OCI-LY3 (cell line): ENCODE data around the gene G6PC2.

Source experiments
- H2AFZ ChIP-seq: fragments of 200-600, 300-600 bp; shearing (Covaris generic); 2 replicates; pipeline ENCODE4 v1.6.0; 2014; ENCODE audit warnings: antibody characterized with exemption, low read depth, low read length
- H3K27ac ChIP-seq: fragments of 200-600, 300-600 bp; sonication (generic); 2 replicates; pipeline ENCODE4 v1.5.1; 2014; ENCODE audit warnings: mild to moderate bottlenecking, low read length, moderate library complexity, mixed read lengths
- H3K27me3 ChIP-seq: fragments of 200-600, 300-600 bp; sonication (generic); 2 replicates; pipeline ENCODE4 v1.6.1; 2014; ENCODE audit warnings: low read depth, low read length, mixed read lengths
- H3K36me3 ChIP-seq: fragments of 200-600, 300-600 bp; sonication (generic); replicated peaks from 2 replicates; pipeline ENCODE3; 2014; ENCODE audit warnings: low read depth, low read length, mixed read lengths
- H3K4me1 ChIP-seq: fragments of 300-600, 200-600 bp; sonication (generic); 2 replicates; pipeline ENCODE4 v1.6.1; 2014; ENCODE audit warnings: low read length, mixed read lengths
- H3K4me2 ChIP-seq: fragments of 200-600, 300-600 bp; sonication (generic); 2 replicates; pipeline ENCODE4 v1.6.1; 2014; ENCODE audit warnings: low read length, mixed read lengths
- H3K4me3 ChIP-seq: fragments of 300-600, 200-600 bp; sonication (generic); 2 replicates; pipeline ENCODE4 v1.5.1; 2014; ENCODE audit warnings: antibody characterized with exemption, mild to moderate bottlenecking, low read length, moderate library complexity
- H3K79me2 ChIP-seq: fragments of 300-600, 200-600 bp; shearing (Covaris generic); 2 replicates; pipeline ENCODE4 v1.6.1; 2014; ENCODE audit warnings: mild to moderate bottlenecking, low read length, mixed read lengths
- H3K9ac ChIP-seq: fragments of 300-600, 200-600 bp; shearing (Covaris generic); 2 replicates; pipeline ENCODE4 v1.6.0; 2014; ENCODE audit warnings: mild to moderate bottlenecking, low read length, moderate library complexity
- H3K9me3 ChIP-seq: fragments of 200-600, 300-600 bp; shearing (Covaris generic); 2 replicates; pipeline ENCODE4 v1.6.1; 2014; ENCODE audit warnings: low read length, mixed read lengths; ENCODE audit not compliant: insufficient read depth
- H4K20me1 ChIP-seq: fragments of 200-600, 300-600 bp; sonication (generic); 2 replicates; pipeline ENCODE4 v1.6.1; 2016; ENCODE audit warnings: low read length, mixed read lengths; ENCODE audit not compliant: insufficient read depth
- EZH2phosphoT487 ChIP-seq: fragments of 200-600 bp; shearing (Covaris generic); IDR thresholded peaks from 2 replicates; pipeline ENCODE4 v1.6.1; 2018; ENCODE audit warnings: antibody characterized with exemption, mixed run types, low read depth
- TF ChIP-seq, protein P1 (sequence below): fragments of 200-600, 300-600 bp; sonication (generic); IDR thresholded peaks from 2 replicates; pipeline ENCODE4 v1.5.1; 2014; ENCODE audit warnings: antibody characterized with exemption, low read length, low read depth

The G6PC2 gene

DNA sequence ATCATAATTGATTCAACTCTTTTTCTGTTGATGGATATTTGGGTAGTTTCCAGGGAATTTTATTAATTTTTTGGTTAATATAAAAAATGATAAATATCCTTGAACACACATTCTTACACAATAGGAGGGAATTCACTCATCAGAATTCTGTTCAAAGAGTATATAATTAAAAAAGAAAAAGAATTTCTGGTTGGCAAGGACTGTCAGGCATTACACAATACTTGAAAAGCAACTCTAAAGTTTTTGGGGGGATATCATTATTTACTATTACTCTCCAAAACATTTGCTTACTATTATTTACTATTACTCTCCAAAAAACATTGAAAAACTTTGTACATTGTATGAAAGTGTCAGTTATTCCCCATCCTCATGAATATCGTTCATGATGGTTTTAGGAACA is 38.0 kb downstream of the G6PC2 start:
- H2AFZ ChIP-seq = no peak overlapping the region
- no peaks in the 10 kb centered on the region for H3K79me2 ChIP-seq
- H3K4me3 ChIP-seq = no peak overlapping the region
- H3K4me1 ChIP-seq = peaks cover 20% of the 10 kb centered on the region
- no peak overlapping the region for H3K9ac ChIP-seq
- no peak overlapping the region for H3K4me2 ChIP-seq
- no peak overlapping the region for H3K27ac ChIP-seq
- H3K27me3 ChIP-seq = no peaks in the 10 kb centered on the region
- H3K9me3 ChIP-seq = no peaks in the 10 kb centered on the region
- TF ChIP-seq EZH2phosphoT487 = no peak
- TF ChIP-seq, protein P1, sequence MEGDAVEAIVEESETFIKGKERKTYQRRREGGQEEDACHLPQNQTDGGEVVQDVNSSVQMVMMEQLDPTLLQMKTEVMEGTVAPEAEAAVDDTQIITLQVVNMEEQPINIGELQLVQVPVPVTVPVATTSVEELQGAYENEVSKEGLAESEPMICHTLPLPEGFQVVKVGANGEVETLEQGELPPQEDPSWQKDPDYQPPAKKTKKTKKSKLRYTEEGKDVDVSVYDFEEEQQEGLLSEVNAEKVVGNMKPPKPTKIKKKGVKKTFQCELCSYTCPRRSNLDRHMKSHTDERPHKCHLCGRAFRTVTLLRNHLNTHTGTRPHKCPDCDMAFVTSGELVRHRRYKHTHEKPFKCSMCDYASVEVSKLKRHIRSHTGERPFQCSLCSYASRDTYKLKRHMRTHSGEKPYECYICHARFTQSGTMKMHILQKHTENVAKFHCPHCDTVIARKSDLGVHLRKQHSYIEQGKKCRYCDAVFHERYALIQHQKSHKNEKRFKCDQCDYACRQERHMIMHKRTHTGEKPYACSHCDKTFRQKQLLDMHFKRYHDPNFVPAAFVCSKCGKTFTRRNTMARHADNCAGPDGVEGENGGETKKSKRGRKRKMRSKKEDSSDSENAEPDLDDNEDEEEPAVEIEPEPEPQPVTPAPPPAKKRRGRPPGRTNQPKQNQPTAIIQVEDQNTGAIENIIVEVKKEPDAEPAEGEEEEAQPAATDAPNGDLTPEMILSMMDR = no peak
- H3K36me3 ChIP-seq = no peaks in the 10 kb centered on the region
- no peaks in the 10 kb centered on the region for H4K20me1 ChIP-seq

DNA sequence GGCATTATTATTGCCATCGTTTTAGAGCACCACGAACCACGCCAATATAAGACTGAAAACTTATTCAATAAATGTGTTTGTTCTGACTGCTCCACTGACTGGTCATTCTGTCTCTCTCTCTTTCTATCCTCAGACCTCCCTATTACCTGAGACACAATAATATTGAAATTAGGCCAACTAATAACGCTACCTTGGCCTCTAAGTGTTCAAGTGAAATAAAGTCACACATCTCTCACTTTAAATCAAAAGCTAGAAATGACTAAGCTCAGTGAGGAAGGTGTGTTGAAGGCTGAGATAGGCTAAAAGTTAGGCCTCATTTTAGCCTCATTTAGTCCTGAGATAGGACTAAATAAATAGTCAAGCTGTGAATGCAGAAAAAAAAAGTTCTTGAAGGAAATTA is 38.8 kb downstream of the G6PC2 start:
- TF ChIP-seq, protein P1 = no peak
- TF ChIP-seq EZH2phosphoT487 = no peak
- Histone ChIP-seq H3K4me2 (peak overlapping the region; percentile 38), H3K27me3 (no peaks in the 10 kb centered on the region), H3K27ac (peak overlapping the region; percentile 24; the same call in 1 of the 2 replicates), H2AFZ (no peak overlapping the region), H3K36me3 (no peaks in the 10 kb centered on the region), H3K9ac (no peak overlapping the region), H3K4me3 (no peak overlapping the region), H3K9me3 (no peaks in the 10 kb centered on the region), H3K4me1 (peaks cover 20% of the 10 kb centered on the region), H3K79me2 (no peaks in the 10 kb centered on the region), H4K20me1 (no peaks in the 10 kb centered on the region)

DNA sequence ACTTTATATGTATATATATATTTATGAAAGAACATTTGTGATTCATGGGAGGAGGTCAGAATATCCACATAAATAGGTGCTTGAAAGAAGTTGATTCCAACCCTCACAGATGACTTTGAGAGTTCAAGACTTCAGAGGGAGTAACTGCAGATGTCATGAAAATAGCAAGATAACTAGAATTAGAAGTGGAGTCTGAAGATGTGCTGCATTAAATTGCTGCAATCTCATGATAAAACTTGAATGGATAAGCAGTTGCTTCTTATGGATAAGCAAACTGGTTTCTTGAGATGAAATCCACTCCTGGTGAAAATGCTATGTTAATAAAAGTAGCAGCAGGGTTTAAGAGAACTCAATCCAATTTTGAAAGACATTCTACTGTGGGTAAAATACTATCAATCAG is 40.2 kb downstream of the G6PC2 start:
- no peaks in the 10 kb centered on the region for H3K9me3 ChIP-seq
- H3K79me2 ChIP-seq = no peaks in the 10 kb centered on the region
- no peak overlapping the region for H3K9ac ChIP-seq
- no peak overlapping the region for H3K27ac ChIP-seq
- H3K4me3 ChIP-seq = no peak overlapping the region
- no peaks in the 10 kb centered on the region for H3K36me3 ChIP-seq
- no peak overlapping the region for H3K4me2 ChIP-seq
- no peaks in the 10 kb centered on the region for H4K20me1 ChIP-seq
- H3K4me1 ChIP-seq = peaks cover 20% of the 10 kb centered on the region
- no peaks in the 10 kb centered on the region for H3K27me3 ChIP-seq
- no peak overlapping the region for H2AFZ ChIP-seq
- TF ChIP-seq, protein P1 = no peak
- no peak for TF ChIP-seq EZH2phosphoT487

DNA sequence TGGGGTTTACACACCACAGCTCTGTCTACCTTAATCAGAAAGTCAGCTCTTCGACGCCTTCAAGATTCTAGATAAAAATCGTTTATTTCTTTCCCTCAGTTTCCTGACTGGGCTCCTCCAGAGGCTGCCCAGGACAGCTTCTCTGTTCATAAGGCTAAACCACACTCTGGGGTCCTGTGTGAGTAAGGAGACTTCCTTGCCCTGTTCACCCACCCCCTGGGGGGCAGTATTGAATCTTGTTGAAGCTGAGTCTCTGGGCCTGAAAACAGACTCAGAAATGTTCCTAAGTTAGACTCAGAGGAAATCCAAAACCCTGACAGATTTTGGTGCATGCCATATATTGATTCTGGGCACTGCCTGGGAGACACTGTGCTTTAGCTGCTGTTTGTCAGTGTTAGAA is 43.0 kb downstream of the G6PC2 start:
- H3K9ac ChIP-seq = no peak overlapping the region
- H3K36me3 ChIP-seq = no peaks in the 10 kb centered on the region
- no peak overlapping the region for H3K4me3 ChIP-seq
- no peaks in the 10 kb centered on the region for H3K9me3 ChIP-seq
- no peak overlapping the region for H3K4me2 ChIP-seq
- H3K27ac ChIP-seq = no peak overlapping the region
- H3K4me1 ChIP-seq = peaks cover 14% of the 10 kb centered on the region
- TF ChIP-seq, protein P1 = no peak; the same call in 1 of the 2 replicates
- no peak for TF ChIP-seq EZH2phosphoT487
- H3K27me3 ChIP-seq = no peaks in the 10 kb centered on the region
- H3K79me2 ChIP-seq = no peaks in the 10 kb centered on the region
- H2AFZ ChIP-seq = no peak overlapping the region
- H4K20me1 ChIP-seq = no peaks in the 10 kb centered on the region
